ENCODE measurements around the gene DUSP9.

GRCh38 chrX:153692611-153693156, 45.7 kb downstream of the DUSP9 start:
- TF ChIP-seq CTCF (IDR thresholded peaks at IDR 0.05) (no peak), POLR2A (IDR thresholded peaks at IDR 0.05) (no peak), POLR2AphosphoS5 (IDR thresholded peaks at IDR 0.05) (no peak)
